SU-DHL-6 (cell line): ENCODE results near the gene EMX1.

ENCODE experiments used
- H2AFZ ChIP-seq: fragments of 200-600 bp; sonication (generic); 2 replicates; pipeline ENCODE4 v1.6.1; 2014; ENCODE audit warnings: low read depth, mild to moderate bottlenecking, moderate library complexity, mixed read lengths, antibody characterized with exemption, low read length; ENCODE audit not compliant: severe bottlenecking
- H3F3A ChIP-seq: fragments of 200-600 bp; shearing (Covaris generic); 2 replicates; pipeline ENCODE4 v1.6.0; 2016; ENCODE audit warnings: antibody characterized with exemption, mild to moderate bottlenecking; ENCODE audit not compliant: insufficient read depth
- H3K27ac ChIP-seq: fragments of 200-600 bp; sonication (generic); 2 replicates; pipeline ENCODE4 v1.5.1; 2016; ENCODE audit warnings: low read depth, mild to moderate bottlenecking, low read length, moderate library complexity, mixed read lengths
- H3K27me3 ChIP-seq: fragments of 200-600 bp; sonication (generic), shearing (Covaris generic); 2 replicates; pipeline ENCODE4 v1.6.0; 2014; ENCODE audit warnings: mild to moderate bottlenecking, low read length
- H3K36me3 ChIP-seq: fragments of 200-600 bp; sonication (generic); 2 replicates; pipeline ENCODE4 v1.6.1; 2014; ENCODE audit warnings: mild to moderate bottlenecking, low read length, mixed read lengths
- H3K4me2 ChIP-seq: fragments of 300-600, 200-600 bp; shearing (Covaris generic), sonication (generic); 2 replicates; pipeline ENCODE4 v1.6.0; 2014; ENCODE audit warnings: low read length, low read depth, mild to moderate bottlenecking; ENCODE audit not compliant: poor library complexity, severe bottlenecking
- H3K4me3 ChIP-seq: fragments of 200-600 bp; sonication (generic); 2 replicates; pipeline ENCODE4 v1.5.1; 2014; ENCODE audit warnings: antibody characterized with exemption, low read length, mild to moderate bottlenecking, mixed read lengths; ENCODE audit not compliant: insufficient read depth, poor library complexity, severe bottlenecking
- H3K79me2 ChIP-seq: fragments of 200-600 bp; sonication (generic); 2 replicates; pipeline ENCODE4 v1.6.1; 2014; ENCODE audit warnings: mild to moderate bottlenecking, low read length, moderate library complexity; ENCODE audit not compliant: insufficient read depth
- H3K9ac ChIP-seq: fragments of 200-600 bp; sonication (generic); 2 replicates; pipeline ENCODE4 v1.7.0; 2014; ENCODE audit warnings: mild to moderate bottlenecking, low read length
- H3K9me2 ChIP-seq: fragments of 200-600 bp; sonication (generic); replicated peaks from 2 replicates; pipeline ENCODE4 v1.6.1; 2014; ENCODE audit warnings: low read length; ENCODE audit not compliant: insufficient read depth
- H3K9me3 ChIP-seq: fragments of 200-600 bp; sonication (generic); 2 replicates; pipeline ENCODE4 v1.6.1; 2014; ENCODE audit warnings: low read length, mixed read lengths; ENCODE audit not compliant: insufficient read depth
- H4K20me1 ChIP-seq: fragments of 200-600 bp; sonication (generic); 2 replicates; pipeline ENCODE4 v1.6.1; 2014; ENCODE audit warnings: low read depth, mild to moderate bottlenecking, antibody characterized with exemption, low read length, moderate library complexity, mixed read lengths
- CTCF ChIP-seq: fragments of 200-600 bp; sonication (generic); IDR thresholded peaks from one replicate; pipeline ENCODE4 v1.5.1; 2017; ENCODE audit warnings: antibody characterized with exemption, mild to moderate bottlenecking, low read length, moderate library complexity; ENCODE audit not compliant: insufficient read depth, poor library complexity, severe bottlenecking
- EZH2phosphoT487 ChIP-seq: fragments of 200-600 bp; sonication (generic), shearing (Covaris generic); conservative IDR thresholded peaks from 2 replicates; pipeline ENCODE4 v1.6.1; 2018; ENCODE audit warnings: mild to moderate bottlenecking, antibody characterized with exemption, low read length, moderate library complexity, mixed read lengths

EMX1 gene

GRCh38 chr2:72954376-72955227 lies 37.3 kb downstream of the EMX1 start:
- Histone ChIP-seq H4K20me1 (no peaks in the 10 kb centered on the region), H3K4me3 (no peak overlapping the region), H3K4me2 (no peak overlapping the region), H3K9me2 (no peaks in the 10 kb centered on the region), H3K9ac (no peak overlapping the region), H3K36me3 (no peaks in the 10 kb centered on the region), H3K27ac (no peak overlapping the region), H3K27me3 (no peaks in the 10 kb centered on the region), H2AFZ (no peak overlapping the region), H3K9me3 (no peaks in the 10 kb centered on the region), H3K79me2 (no peaks in the 10 kb centered on the region), H3F3A (no peaks in the 10 kb centered on the region)
- TF ChIP-seq CTCF (no peak), EZH2phosphoT487 (no peak)

- Histone ChIP-seq H3K4me3 (no peak overlapping the region), H3K79me2 (no peaks in the 10 kb centered on the region), H3K9me3 (no peaks in the 10 kb centered on the region), H3K27ac (no peak overlapping the region), H3K4me2 (no peak overlapping the region), H3K9ac (no peak overlapping the region), H3F3A (no peaks in the 10 kb centered on the region), H4K20me1 (no peaks in the 10 kb centered on the region), H3K36me3 (no peaks in the 10 kb centered on the region), H2AFZ (no peak overlapping the region), H3K9me2 (no peaks in the 10 kb centered on the region), H3K27me3 (no peaks in the 10 kb centered on the region)
- TF ChIP-seq CTCF (no peak), EZH2phosphoT487 (no peak)
Observed at GRCh38 chr2:72955228-72956049, 38.1 kb downstream of the EMX1 start.

- no peaks in the 10 kb centered on the region for H3K36me3 ChIP-seq
- H3K9me3 ChIP-seq = no peaks in the 10 kb centered on the region
- H3F3A ChIP-seq = no peaks in the 10 kb centered on the region
- H4K20me1 ChIP-seq = no peaks in the 10 kb centered on the region
- no peak overlapping the region for H3K4me2 ChIP-seq
- no peaks in the 10 kb centered on the region for H3K27me3 ChIP-seq
- TF ChIP-seq CTCF = no peak
- TF ChIP-seq EZH2phosphoT487 = no peak
- H3K4me3 ChIP-seq = no peak overlapping the region
- no peak overlapping the region for H3K9ac ChIP-seq
- H2AFZ ChIP-seq = no peak overlapping the region
- H3K27ac ChIP-seq = no peak overlapping the region
- no peaks in the 10 kb centered on the region for H3K79me2 ChIP-seq
- no peaks in the 10 kb centered on the region for H3K9me2 ChIP-seq
Observed at GRCh38 chr2:72956050-72956395, 38.7 kb downstream of the EMX1 start.
